Mesothelial cell of epicardium (in vitro differentiated cells): ENCODE measurements around the gene DPCD. TPM values are rescaled to one million over a fixed set of nuclear protein-coding genes. Genes with fewer than 3 reads are reported as not detected.

Experiments
- DNase-seq, 2 experiments: peaks; one replicate each; pipeline ENCODE4 v3.0.0; 2021; ENCODE audit warnings: low spot score in 2 of 2; ENCODE audit not compliant: unreplicated experiment in 2 of 2
- H3K27ac Mint-ChIP-seq: 2 replicates; pipeline ENCODE4 v1.8.0; 2021; ENCODE audit warnings: mixed read lengths
- H3K27me3 Mint-ChIP-seq: 2 replicates; pipeline ENCODE4 v1.8.0; 2021; ENCODE audit warnings: low read depth, mixed read lengths
- H3K36me3 Mint-ChIP-seq: 2 replicates; pipeline ENCODE4 v1.8.0; 2021; ENCODE audit warnings: mixed read lengths
- H3K4me1 Mint-ChIP-seq: 2 replicates; pipeline ENCODE4 v1.8.0; 2021; ENCODE audit warnings: mixed read lengths
- H3K4me3 Mint-ChIP-seq: 2 replicates; pipeline ENCODE4 v1.8.0; 2021; ENCODE audit warnings: mild to moderate bottlenecking, moderate library complexity, mixed read lengths
- H3K9me3 Mint-ChIP-seq: 2 replicates; pipeline ENCODE4 v1.8.0; 2021; ENCODE audit warnings: mixed read lengths
- total RNA-seq: library from RNA; stranded (reverse); gene quantifications from 3 replicates; pipeline ENCODE4 v1.2.1, GENCODE V29; 2021
- TF ChIP-seq, protein P1 (sequence below): fragments of 200-600 bp; sonication (generic); IDR thresholded peaks from one replicate; pipeline ENCODE4 v1.5.0; 2021; ENCODE audit warnings: antibody characterized with exemption; ENCODE audit not compliant: unreplicated experiment

DPCD gene
- total RNA-seq, 1 donor from 2014 or later = 23.0 TPM

DNA sequence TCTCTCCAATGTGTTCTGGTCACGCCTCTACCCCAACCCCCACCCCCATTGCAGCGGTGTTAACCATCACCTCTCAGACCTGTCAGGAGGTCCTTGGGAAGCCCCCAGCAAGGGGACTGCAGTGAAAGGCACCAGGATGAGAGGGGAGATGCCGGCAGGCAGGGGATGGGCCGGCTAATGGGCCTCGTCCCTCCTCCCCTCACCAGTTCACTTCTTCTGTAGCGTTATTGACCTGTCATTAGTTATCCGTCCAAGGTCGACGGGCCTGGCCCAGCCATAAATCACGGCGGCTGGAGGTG lies 18.8 kb upstream of the DPCD start:
- TF ChIP-seq, protein P1, sequence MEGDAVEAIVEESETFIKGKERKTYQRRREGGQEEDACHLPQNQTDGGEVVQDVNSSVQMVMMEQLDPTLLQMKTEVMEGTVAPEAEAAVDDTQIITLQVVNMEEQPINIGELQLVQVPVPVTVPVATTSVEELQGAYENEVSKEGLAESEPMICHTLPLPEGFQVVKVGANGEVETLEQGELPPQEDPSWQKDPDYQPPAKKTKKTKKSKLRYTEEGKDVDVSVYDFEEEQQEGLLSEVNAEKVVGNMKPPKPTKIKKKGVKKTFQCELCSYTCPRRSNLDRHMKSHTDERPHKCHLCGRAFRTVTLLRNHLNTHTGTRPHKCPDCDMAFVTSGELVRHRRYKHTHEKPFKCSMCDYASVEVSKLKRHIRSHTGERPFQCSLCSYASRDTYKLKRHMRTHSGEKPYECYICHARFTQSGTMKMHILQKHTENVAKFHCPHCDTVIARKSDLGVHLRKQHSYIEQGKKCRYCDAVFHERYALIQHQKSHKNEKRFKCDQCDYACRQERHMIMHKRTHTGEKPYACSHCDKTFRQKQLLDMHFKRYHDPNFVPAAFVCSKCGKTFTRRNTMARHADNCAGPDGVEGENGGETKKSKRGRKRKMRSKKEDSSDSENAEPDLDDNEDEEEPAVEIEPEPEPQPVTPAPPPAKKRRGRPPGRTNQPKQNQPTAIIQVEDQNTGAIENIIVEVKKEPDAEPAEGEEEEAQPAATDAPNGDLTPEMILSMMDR = no peak
- DNase-seq = no peak
- peak overlapping the region; percentile 70 for H3K4me3 Mint-ChIP-seq
- no peak overlapping the region for H3K27ac Mint-ChIP-seq
- peaks cover 74% of the 10 kb centered on the region for H3K27me3 Mint-ChIP-seq
- H3K36me3 Mint-ChIP-seq = no peaks in the 10 kb centered on the region
- no peaks in the 10 kb centered on the region for H3K9me3 Mint-ChIP-seq
- peaks cover 17% of the 10 kb centered on the region for H3K4me1 Mint-ChIP-seq

DNA sequence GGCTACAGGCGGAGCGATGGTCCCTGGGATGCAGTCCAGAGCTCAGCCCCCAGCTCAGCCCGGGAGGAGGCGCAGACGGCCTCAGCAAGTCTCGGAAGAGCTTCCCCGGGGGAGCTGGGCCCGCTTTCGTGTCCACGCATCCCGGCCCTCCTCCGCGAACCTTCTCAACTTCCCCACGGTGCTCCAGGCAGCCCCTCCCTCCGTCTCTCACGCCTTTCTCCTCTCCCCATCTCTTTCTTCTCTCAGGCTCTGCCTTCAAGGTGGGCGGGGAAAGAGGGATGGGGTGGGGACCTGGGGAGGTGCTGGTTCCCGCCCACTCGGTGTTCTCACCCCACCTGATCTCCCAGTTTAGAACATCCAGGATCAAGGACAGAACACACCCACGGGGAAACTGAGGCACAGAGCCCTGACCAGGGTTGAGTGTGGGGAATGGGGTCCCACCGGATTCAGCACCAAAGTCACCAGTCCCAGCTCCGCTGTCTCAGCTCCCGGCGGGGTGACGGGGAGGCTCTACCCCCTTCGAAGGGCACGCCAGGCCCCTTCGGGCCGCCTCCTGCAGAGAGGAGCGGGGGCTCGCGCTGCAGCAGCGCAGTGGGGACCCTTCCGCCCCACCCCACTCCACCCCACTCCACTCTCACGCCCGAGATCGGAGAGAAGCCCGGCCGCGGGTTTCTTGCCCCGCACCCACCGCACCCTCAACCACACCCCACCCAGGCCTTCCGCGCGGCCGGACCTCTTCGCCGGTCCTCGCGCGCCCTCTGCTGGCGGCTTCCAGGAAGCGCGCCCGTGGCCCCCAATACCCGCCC lies 18.3 kb upstream of the DPCD start:
- TF ChIP-seq, protein P1 = peak; percentile 95
- peak overlapping the region; percentile 47 for H3K27ac Mint-ChIP-seq
- H3K4me3 Mint-ChIP-seq = peak overlapping the region; percentile 70
- peaks cover 70% of the 10 kb centered on the region for H3K27me3 Mint-ChIP-seq
- H3K9me3 Mint-ChIP-seq = no peaks in the 10 kb centered on the region
- peak; percentile 77 to 89 for DNase-seq
- H3K36me3 Mint-ChIP-seq = no peaks in the 10 kb centered on the region
- H3K4me1 Mint-ChIP-seq = peaks cover 17% of the 10 kb centered on the region

DNA sequence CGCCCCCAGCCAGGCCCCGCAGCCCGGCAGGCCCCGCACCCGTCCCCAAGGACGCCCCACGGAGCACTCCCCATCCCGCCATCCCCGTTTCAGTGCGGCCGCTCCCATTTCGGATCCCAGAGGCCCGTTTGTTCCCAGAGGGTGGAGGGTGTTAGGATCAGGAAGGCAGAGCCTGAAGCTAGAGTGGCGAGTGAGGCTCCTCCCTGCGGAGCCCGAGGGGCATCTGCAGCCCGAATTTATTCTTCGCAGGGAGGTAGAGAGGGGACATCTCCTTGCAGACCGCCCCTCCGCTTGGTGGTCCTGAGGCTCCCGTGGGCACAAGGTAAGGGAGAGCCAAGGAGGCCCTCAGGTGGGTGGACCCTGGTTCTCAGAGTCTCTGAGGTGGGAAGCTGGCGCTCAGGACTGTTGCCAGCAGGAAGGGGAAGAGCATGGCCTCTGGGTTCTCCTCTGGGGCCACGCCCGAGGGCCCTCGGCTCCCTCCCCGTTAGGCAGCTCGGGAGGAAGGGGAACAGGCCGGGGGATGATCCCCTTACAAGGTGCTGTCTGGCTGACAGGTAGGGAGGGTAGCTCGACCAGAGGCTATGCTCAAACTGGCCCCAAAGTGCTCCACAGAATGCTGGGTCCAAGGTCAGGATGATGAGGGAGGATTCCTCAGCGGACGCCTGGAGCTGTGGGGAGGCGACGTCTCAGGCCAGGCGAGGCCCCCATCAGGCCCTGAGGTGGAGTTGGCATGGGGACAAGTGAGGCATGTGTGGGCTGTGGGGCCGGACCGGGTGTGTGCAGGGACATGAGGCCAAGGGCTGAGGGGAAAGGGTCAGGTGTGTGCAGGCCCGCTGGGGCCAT lies 17.5 kb upstream of the DPCD start:
- TF ChIP-seq, protein P1 = peak; percentile 24
- H3K27me3 Mint-ChIP-seq = peaks cover 62% of the 10 kb centered on the region

DNA sequence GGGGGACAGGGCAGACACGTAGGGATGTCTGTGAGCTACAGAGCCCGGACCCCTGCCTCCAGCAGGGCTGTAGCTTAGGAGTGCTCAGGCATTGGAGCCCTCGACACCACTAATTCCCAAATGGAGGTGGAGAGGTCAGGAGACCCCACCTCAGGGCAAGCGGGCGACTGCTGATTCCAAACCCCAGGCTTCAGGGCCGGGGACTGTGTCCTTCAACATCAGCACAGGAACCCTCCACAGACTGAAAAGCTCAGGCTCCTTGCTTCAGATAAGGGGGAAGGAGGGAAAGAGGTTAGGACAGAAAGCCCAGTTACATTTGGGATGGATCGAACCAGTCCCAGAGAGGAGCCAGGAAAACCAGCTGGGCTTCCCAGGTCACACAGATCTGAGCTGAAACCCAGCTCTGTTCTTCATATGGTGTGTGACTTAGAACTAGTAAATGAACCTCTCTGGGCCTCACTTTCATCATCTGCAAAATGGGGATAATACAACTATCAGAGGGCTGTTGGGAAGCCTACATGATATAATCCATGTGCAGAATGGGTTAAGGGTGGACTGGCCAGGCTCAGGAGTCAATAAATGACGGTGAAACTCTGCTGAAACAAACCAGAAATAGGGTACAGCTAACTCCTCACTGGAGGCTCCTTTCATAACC lies 16.7 kb upstream of the DPCD start:
- Mint-ChIP-seq H3K27ac (no peak overlapping the region), H3K9me3 (no peaks in the 10 kb centered on the region), H3K27me3 (peaks cover 55% of the 10 kb centered on the region), H3K4me3 (peak overlapping the region; percentile 70), H3K36me3 (no peaks in the 10 kb centered on the region), H3K4me1 (peaks cover 14% of the 10 kb centered on the region)
- TF ChIP-seq, protein P1 = no peak
- DNase-seq = no peak

More for the DNA sequence above, 17.5 kb upstream of the DPCD start:
- Mint-ChIP-seq H3K36me3 (no peaks in the 10 kb centered on the region), H3K4me1 (peaks cover 17% of the 10 kb centered on the region), H3K9me3 (no peaks in the 10 kb centered on the region), H3K4me3 (peak overlapping the region; percentile 70), H3K27ac (no peak overlapping the region)
- no peak for DNase-seq

DNA sequence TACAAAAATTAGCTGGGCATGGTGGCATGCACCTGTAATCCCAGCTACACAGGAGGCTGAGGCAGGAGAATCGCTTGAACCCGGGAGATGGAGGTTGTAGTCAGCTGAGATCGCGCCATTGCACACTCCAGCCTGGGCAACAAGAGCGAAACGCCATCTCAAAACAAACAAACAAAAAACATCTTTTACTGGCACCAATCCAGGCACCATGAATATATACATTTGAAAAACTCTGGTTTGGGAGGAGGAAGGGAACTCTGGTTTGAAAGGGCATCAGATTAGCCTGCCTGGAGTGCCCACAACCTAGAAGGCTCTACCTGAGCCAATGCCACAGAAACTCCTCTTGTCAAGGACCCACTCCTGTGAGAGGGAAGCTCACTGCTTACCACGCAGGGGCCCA lies 16.0 kb upstream of the DPCD start:
- DNase-seq = no peak
- H3K9me3 Mint-ChIP-seq = no peaks in the 10 kb centered on the region
- TF ChIP-seq, protein P1 = no peak
- peaks cover 48% of the 10 kb centered on the region for H3K27me3 Mint-ChIP-seq
- H3K36me3 Mint-ChIP-seq = no peaks in the 10 kb centered on the region
- H3K27ac Mint-ChIP-seq = no peak overlapping the region
- peaks cover 11% of the 10 kb centered on the region for H3K4me1 Mint-ChIP-seq
- H3K4me3 Mint-ChIP-seq = no peak overlapping the region
